ENCODE results near the gene SUFU.

SUFU gene

DNA sequence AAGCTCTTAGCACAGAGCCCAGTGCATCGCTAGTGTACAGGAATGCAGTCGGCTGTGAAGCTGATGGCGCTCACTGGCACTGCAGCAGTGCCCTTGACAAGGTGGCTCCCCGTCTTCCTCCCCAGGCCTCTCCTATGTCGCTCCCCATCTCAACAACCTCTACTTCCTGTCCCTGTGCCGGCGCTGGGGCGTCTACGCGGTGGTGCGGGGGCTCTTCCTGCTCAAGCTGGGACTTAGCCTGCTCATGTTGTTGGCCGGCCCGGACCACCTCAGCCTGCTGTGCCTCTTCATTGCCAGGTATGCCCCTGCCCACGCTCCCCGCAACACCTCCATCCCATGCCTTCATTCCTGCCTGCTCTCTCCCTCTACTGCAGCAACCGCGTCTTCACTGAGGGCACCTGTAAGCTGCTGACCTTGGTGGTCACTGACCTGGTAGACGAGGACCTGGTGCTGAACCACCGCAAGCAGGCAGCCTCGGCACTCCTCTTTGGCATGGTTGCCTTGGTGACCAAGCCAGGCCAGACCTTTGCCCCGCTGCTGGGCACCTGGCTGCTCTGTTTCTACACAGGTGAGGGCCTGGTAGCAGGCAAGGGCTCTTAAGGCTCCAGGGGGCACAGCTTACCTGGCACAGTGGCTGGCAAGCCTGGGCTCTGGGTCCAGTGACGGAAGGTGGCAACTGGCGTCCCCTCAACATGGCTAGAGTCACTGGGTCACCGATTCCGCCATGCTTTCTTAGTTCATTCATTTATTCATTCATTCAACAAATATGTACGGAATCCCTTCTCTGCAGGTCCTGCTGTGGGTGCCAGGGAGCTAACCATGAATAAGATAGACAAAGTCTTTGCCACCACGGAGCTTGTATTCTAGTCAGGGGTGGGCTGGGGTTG lies 30.1 kb upstream of the SUFU start:
- TF ChIP-seq, protein P1, sequence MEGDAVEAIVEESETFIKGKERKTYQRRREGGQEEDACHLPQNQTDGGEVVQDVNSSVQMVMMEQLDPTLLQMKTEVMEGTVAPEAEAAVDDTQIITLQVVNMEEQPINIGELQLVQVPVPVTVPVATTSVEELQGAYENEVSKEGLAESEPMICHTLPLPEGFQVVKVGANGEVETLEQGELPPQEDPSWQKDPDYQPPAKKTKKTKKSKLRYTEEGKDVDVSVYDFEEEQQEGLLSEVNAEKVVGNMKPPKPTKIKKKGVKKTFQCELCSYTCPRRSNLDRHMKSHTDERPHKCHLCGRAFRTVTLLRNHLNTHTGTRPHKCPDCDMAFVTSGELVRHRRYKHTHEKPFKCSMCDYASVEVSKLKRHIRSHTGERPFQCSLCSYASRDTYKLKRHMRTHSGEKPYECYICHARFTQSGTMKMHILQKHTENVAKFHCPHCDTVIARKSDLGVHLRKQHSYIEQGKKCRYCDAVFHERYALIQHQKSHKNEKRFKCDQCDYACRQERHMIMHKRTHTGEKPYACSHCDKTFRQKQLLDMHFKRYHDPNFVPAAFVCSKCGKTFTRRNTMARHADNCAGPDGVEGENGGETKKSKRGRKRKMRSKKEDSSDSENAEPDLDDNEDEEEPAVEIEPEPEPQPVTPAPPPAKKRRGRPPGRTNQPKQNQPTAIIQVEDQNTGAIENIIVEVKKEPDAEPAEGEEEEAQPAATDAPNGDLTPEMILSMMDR (IDR thresholded peaks at IDR 0.05; ENCODE audit: extremely low read depth, missing control alignments) = no peak
- DNase-seq (ENCODE audit: low spot score) = no peak

GRCh38 chr10:102475451-102476040 lies 28.2 kb upstream of the SUFU start:
- no peak for DNase-seq (ENCODE audit: low spot score)
- TF ChIP-seq, protein P1 (IDR thresholded peaks at IDR 0.05; ENCODE audit: extremely low read depth, missing control alignments) = no peak

DNA sequence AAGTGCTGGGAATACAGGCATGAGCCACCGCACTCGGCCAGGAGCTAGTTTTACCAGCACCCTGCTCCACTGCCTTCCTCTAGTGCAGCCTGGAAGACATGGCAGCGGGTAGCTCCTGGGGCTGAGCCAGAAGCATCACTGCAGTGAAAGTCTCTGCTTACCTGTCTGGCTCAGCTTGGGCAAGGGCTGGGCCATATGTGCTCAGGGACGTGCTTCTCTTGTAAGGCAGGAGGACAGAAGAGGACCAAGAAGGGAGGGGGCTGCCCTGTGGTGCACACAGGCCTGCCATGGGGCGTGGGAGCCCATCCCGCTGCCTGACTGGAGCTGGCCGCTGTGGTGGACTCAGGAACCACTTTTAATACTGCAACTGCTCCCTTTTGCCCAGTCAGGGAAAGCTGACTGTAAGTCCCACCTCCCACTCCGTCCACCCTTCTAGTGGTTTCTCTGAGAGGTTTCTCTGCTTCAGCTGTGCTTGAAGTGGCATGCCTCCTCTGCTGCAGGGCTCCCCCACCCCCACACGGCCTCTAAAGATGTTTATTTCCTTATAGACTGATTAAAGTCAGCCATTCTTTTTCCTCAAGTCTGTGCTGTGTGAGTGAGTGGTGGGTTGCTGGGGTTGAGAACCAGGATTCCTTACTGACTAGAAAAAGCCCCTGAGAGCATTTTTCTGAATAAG lies 27.2 kb upstream of the SUFU start:
- TF ChIP-seq, protein P1 (IDR thresholded peaks at IDR 0.05; ENCODE audit: extremely low read depth, missing control alignments) = no peak
- no peak for DNase-seq (ENCODE audit: low spot score)

DNA sequence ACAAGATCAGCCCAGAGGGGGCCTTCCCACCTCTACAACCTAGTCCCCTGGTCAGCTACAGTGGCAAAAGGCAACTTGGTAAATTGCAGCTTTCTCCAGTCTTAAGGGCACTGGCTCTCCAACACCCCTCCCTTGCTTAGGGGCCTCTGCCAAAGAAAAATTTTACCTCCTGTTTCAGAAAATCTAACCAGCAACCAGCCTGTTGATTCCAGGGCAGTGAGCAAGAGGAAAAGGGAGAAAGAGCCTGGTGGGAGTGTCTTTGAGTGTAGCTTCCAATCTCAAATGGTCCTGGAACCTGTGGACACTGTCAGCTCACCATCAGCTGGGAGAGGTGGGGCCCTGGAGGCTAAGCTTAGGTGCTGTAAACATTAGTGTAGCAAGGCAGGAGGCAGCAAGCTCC lies 24.1 kb upstream of the SUFU start:
- TF ChIP-seq, protein P1 (IDR thresholded peaks at IDR 0.05; ENCODE audit: extremely low read depth, missing control alignments) = no peak

GRCh38 chr10:102480396-102480795 lies 23.4 kb upstream of the SUFU start:
- no peak for DNase-seq (ENCODE audit: low spot score)

More for the DNA sequence above, 24.1 kb upstream of the SUFU start:
- DNase-seq (ENCODE audit: low spot score) = no peak

DNA sequence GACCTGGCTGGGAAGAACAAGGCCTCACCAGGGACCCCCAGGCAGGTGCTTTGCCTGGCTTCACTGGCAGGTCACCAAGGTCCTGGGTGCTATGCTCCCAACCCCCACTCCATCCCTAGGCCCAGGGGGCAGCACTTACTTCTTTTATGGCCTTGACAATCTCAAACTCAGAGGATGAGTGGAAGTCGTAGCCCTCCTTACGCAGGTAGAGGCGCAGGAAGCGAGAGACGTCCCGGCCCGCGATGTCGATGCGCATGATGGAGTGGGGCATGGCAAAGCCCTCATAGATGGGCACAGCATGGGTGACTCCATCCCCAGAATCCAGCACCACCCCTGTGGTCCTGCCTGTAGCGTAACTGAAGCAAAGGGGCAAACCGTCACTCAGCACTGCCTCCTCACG lies 19.8 kb upstream of the SUFU start:
- TF ChIP-seq, protein P1 (IDR thresholded peaks at IDR 0.05; ENCODE audit: extremely low read depth, missing control alignments) = no peak
- no peak for DNase-seq (ENCODE audit: low spot score)

More at GRCh38 chr10:102480396-102480795, 23.4 kb upstream of the SUFU start:
- TF ChIP-seq, protein P1 (IDR thresholded peaks at IDR 0.05; ENCODE audit: extremely low read depth, missing control alignments) = no peak
